MM.1S (cell line): ENCODE data around the gene NSD2.
"Not testable (repeated sequence)": the region's sequence is repeated elsewhere in the genome, so short reads cannot be mapped to it uniquely, and the experiment has no call there.

Experiments
- EZH2 ChIP-seq: fragments of 300-600 bp; sonication (generic); optimal IDR thresholded peaks from 2 replicates; pipeline ENCODE3; 2017; ENCODE audit warnings: low read depth, mild to moderate bottlenecking, antibody characterized with exemption, low read length, mixed read lengths
- EZH2phosphoT487 ChIP-seq: fragments of 300-600 bp; sonication (generic); IDR thresholded peaks from 2 replicates; pipeline ENCODE4 v1.6.1; 2018; ENCODE audit warnings: antibody characterized with exemption, low read length
- TF ChIP-seq, protein P1 (sequence below): fragments of 300-600 bp; sonication (generic); IDR thresholded peaks from 2 replicates; pipeline ENCODE4 v1.5.1; 2016; ENCODE audit warnings: antibody characterized with exemption, low read length, mixed read lengths

DNA sequence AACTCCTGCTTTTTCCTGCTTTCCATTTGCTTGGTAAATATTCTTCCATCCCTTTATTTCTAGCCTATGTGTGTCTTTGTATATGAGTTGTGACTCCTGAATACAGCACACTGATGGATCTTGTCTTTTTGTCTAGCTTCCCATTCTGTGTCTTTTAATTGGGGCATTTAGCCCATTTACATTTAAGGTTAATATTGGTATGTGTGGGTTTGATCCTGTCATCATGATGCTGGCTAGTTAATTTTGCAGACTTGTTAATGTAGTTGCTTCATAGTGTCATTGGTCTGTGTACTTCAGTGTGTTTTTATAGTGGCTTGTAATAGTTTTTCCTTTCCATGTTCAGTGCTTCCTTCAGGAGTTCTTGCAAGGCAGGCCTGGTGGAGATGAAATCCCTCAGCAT, 160.0 kb downstream of the NSD2 start:
- TF ChIP-seq, protein P1, sequence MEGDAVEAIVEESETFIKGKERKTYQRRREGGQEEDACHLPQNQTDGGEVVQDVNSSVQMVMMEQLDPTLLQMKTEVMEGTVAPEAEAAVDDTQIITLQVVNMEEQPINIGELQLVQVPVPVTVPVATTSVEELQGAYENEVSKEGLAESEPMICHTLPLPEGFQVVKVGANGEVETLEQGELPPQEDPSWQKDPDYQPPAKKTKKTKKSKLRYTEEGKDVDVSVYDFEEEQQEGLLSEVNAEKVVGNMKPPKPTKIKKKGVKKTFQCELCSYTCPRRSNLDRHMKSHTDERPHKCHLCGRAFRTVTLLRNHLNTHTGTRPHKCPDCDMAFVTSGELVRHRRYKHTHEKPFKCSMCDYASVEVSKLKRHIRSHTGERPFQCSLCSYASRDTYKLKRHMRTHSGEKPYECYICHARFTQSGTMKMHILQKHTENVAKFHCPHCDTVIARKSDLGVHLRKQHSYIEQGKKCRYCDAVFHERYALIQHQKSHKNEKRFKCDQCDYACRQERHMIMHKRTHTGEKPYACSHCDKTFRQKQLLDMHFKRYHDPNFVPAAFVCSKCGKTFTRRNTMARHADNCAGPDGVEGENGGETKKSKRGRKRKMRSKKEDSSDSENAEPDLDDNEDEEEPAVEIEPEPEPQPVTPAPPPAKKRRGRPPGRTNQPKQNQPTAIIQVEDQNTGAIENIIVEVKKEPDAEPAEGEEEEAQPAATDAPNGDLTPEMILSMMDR, result not testable (repeated sequence)
- not testable (repeated sequence) for TF ChIP-seq EZH2phosphoT487, EZH2
